ENCODE data around the gene KIF7.

- TF ChIP-seq CTCF (IDR thresholded peaks at IDR 0.05) (no peak), POLR2A (IDR thresholded peaks at IDR 0.05) (no peak), POLR2AphosphoS5 (IDR thresholded peaks at IDR 0.05) (no peak), EP300 (IDR thresholded peaks at IDR 0.05) (no peak)
Observed at GRCh38 chr15:89665449-89666181, 10.3 kb upstream of the KIF7 start.

Data from stomach (tissue), 4 donors.